CD4-positive, alpha-beta T cell treated with Interleukin-2 at 100 ng/mL for 4 hours (primary cell): ENCODE measurements around the gene DSTYK.

Experiments used
- DNase-seq: peaks from one replicate; pipeline ENCODE4 v3.0.0-alpha.2; 2020; ENCODE audit warnings: low spot score

The DSTYK gene

GRCh38 chr1:205124726-205125125, 86.8 kb downstream of the DSTYK start:
- no peak for DNase-seq

- no peak for DNase-seq
Observed at GRCh38 chr1:205122489-205122882, 89.0 kb downstream of the DSTYK start.

- peak; percentile 98 for DNase-seq
Observed at GRCh38 chr1:205121660-205122488, 89.6 kb downstream of the DSTYK start, which contains the start of gene RBBP5. TSS of gene RBBP5 (minus strand) at chr1:205121978. CDS start at chr1:205121873, 105 bp downstream.

- DNase-seq: no peak
Observed at GRCh38 chr1:205118752-205119151, 92.8 kb downstream of the DSTYK start.

- no peak for DNase-seq
Observed at GRCh38 chr1:205111354-205111753, 100.1 kb downstream of the DSTYK start.

GRCh38 chr1:205109711-205110110, 101.8 kb downstream of the DSTYK start:
- DNase-seq: no peak

GRCh38 chr1:205109269-205109668, 102.2 kb downstream of the DSTYK start:
- no peak for DNase-seq

GRCh38 chr1:205108464-205108863, 103.0 kb downstream of the DSTYK start:
- DNase-seq: no peak

- DNase-seq: no peak
Observed at GRCh38 chr1:205107327-205107726, 104.2 kb downstream of the DSTYK start.

- no peak for DNase-seq
Observed at GRCh38 chr1:205102404-205102803, 109.1 kb downstream of the DSTYK start.

- no peak for DNase-seq
Observed at GRCh38 chr1:205098242-205098641, 113.3 kb downstream of the DSTYK start.

- DNase-seq: no peak
Observed at GRCh38 chr1:205095422-205095821, 116.1 kb downstream of the DSTYK start.
